Dermis blood vessel endothelial cell (primary cell): ENCODE data around the gene AACS. TPM values are rescaled to one million over a fixed set of nuclear protein-coding genes. Genes with fewer than 3 reads are reported as not detected.
A peak's percentile ranks its signal among the peaks of the same experiment; 100 is the strongest.

Experiments used
- DNase-seq: peaks from one replicate; pipeline ENCODE4 v3.0.0; 2010
- total RNA-seq: library from RNA; depleted of rRNA; stranded (reverse); fragments of >200 nt; gene quantifications from 2 replicates; pipeline ENCODE4 v1.2.3, GENCODE V29; 2014

AACS gene
- total RNA-seq, 1 donor from 2014 or later = 29.4 TPM

GRCh38 chr12:125159702-125160101 lies 94.5 kb downstream of the AACS start:
- DNase-seq = no peak

- DNase-seq = no peak
These were observed 95.2 kb downstream of the AACS start for GRCh38 chr12:125160281-125160955.

GRCh38 chr12:125161712-125162022 lies 96.4 kb downstream of the AACS start:
- no peak for DNase-seq

GRCh38 chr12:125162489-125163028 lies 97.3 kb downstream of the AACS start:
- DNase-seq = no peak

- no peak for DNase-seq
These were observed 97.9 kb downstream of the AACS start for GRCh38 chr12:125163148-125163547.

GRCh38 chr12:125164541-125164940 lies 99.3 kb downstream of the AACS start:
- no peak for DNase-seq

- DNase-seq = no peak
These were observed 100.8 kb downstream of the AACS start for GRCh38 chr12:125166041-125166440.

GRCh38 chr12:125167658-125168057 lies 102.4 kb downstream of the AACS start:
- no peak for DNase-seq

- no peak for DNase-seq
These were observed 104.2 kb downstream of the AACS start for GRCh38 chr12:125169451-125169850.

GRCh38 chr12:125169870-125170269 lies 104.6 kb downstream of the AACS start:
- no peak for DNase-seq

GRCh38 chr12:125171267-125171666 lies 106.0 kb downstream of the AACS start:
- no peak for DNase-seq

GRCh38 chr12:125172231-125172850 lies 107.1 kb downstream of the AACS start:
- DNase-seq = no peak

- no peak for DNase-seq
These were observed 110.3 kb downstream of the AACS start for GRCh38 chr12:125175576-125175975.

- no peak for DNase-seq
These were observed 113.0 kb downstream of the AACS start for GRCh38 chr12:125178222-125178621.

- no peak for DNase-seq
These were observed 114.9 kb downstream of the AACS start for GRCh38 chr12:125180144-125180543.

GRCh38 chr12:125181107-125181506 lies 115.9 kb downstream of the AACS start:
- no peak for DNase-seq

GRCh38 chr12:125183187-125184067 lies 118.2 kb downstream of the AACS start:
- peak; percentile 84 for DNase-seq

- DNase-seq = no peak
These were observed 119.2 kb downstream of the AACS start for GRCh38 chr12:125184213-125184967.

GRCh38 chr12:125185311-125185739 lies 120.1 kb downstream of the AACS start:
- no peak for DNase-seq

GRCh38 chr12:125185740-125186470 lies 120.7 kb downstream of the AACS start, which contains the start of gene TMEM132B:
Gene TMEM132B, plus strand, starts transcription at chr12:125186386.
- DNase-seq = peak; percentile 63

- DNase-seq = no peak
These were observed 121.4 kb downstream of the AACS start for GRCh38 chr12:125186471-125187147.
